GM15510 (cell line): Measurements from ENCODE around the gene ZCCHC24.

Source experiments
- POLR2A ChIP-seq: IDR thresholded peaks from 3 replicates; pipeline ENCODE4 v1.6.1; 2011; ENCODE audit warnings: borderline replicate concordance; ENCODE audit not compliant: insufficient read length; ENCODE audit errors: extremely low read depth

ZCCHC24 gene

DNA sequence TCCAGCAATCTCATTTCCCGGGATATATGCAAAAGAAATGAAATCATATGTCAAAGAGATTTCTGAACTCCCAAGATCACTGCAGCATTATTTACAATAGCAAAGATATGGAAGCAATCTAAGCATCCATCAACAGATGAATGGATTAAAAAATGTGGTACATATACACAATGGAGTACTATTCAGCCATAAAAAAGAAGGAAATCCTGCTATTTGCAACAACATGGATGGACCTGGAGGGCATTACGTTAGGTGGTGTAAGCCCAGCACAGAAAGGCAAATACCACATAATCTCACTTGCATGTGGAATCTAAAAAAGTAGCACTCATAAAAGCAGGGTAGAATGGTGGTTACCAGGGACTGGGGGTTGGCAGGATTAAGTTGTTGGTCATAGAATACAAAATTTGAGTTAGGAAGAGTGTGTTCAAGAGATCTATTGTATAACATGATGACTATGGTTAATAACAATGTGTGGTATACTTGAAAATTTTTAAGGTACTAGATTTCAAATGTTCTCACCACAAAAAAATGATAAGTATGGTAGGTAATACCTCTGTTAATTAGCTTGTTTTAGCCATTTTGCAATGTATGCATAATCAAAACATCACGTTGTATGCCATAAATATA is 34.0 kb upstream of the ZCCHC24 start:
- no peak for TF ChIP-seq POLR2A

DNA sequence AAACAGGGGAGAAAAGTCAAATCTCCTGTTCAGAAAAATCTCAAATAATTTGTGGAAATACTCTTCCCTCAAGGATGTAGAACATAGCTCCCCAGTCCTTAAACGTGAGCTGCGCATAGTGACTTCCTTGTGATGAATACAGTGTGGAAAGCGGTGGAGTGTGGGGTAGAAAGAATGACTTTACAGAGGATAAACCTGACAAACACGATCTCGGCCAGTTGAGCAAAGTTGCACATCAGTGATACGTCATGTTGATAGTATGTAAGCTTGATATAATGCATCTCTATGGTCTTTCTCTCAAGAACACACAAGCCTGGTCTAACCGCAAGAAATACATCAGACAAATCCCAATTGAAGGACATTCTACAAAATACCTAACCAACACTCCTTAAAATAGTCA is 32.0 kb upstream of the ZCCHC24 start:
- no peak for TF ChIP-seq POLR2A

DNA sequence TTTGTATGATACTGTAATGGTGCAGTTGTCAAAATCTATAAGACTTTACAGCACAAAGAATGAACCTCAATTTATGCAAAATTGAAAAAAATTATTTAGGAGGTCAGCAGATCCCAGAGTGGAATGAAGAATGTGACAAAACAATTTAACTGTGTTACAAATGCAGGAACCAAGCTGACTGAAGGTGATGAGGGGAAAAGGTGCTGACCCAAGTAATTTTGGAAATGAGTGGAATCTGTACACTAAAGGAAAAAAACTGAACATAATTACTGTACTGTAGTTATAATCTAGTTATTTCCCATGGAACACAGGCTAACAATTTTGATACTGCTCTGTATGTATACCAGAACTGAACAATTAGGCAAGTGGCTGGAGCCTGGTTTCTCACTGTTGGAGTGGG is 31.2 kb upstream of the ZCCHC24 start:
- no peak for TF ChIP-seq POLR2A

- TF ChIP-seq POLR2A, result no peak
Measured at GRCh38 chr10:79475877-79476276, 30.5 kb upstream of the ZCCHC24 start.

GRCh38 chr10:79475119-79475653 is 29.8 kb upstream of the ZCCHC24 start:
- TF ChIP-seq POLR2A, result no peak

- no peak for TF ChIP-seq POLR2A
Measured at GRCh38 chr10:79473496-79474095, 28.2 kb upstream of the ZCCHC24 start.

DNA sequence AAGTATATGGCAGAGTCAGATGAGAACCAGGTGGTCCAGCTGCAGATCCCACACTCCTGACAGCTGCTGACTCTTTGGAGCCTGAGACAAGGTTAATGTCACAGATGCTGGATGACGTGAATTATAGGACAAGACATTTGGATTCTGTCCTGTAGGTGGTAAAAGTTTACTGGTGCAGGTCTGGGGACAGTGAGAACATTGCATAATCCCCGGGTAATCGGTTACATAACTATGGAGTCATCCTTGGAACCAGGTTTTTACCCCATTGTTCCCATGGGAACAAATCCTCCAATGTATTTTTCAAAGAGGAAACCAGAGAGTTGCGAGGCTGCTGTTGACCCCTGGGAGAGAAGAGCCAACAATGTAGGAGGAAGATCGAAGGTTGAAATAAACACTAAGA is 27.5 kb upstream of the ZCCHC24 start:
- no peak for TF ChIP-seq POLR2A

GRCh38 chr10:79472449-79472848 is 27.0 kb upstream of the ZCCHC24 start:
- TF ChIP-seq POLR2A, result no peak

DNA sequence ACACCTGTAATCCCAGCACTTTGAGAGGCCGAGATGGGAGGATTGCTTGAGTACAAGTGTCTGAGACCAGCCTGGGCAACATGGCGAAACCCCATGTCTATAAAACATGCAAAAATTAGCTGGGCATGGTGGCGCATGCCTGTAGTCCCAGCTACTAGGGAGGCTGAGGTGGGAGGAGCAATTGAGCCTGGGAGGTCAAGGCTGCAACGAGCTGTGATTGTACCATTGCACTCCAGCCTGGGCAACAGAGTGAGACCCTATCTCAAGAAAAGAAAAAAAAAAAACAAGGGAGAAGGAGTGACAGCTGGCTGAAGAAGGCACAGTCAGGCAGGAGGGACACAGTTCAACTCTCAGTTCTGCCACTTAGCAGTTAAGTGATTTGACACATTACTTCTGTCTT is 26.4 kb upstream of the ZCCHC24 start:
- no peak for TF ChIP-seq POLR2A

GRCh38 chr10:79470096-79470495 is 24.7 kb upstream of the ZCCHC24 start:
- TF ChIP-seq POLR2A, result no peak

DNA sequence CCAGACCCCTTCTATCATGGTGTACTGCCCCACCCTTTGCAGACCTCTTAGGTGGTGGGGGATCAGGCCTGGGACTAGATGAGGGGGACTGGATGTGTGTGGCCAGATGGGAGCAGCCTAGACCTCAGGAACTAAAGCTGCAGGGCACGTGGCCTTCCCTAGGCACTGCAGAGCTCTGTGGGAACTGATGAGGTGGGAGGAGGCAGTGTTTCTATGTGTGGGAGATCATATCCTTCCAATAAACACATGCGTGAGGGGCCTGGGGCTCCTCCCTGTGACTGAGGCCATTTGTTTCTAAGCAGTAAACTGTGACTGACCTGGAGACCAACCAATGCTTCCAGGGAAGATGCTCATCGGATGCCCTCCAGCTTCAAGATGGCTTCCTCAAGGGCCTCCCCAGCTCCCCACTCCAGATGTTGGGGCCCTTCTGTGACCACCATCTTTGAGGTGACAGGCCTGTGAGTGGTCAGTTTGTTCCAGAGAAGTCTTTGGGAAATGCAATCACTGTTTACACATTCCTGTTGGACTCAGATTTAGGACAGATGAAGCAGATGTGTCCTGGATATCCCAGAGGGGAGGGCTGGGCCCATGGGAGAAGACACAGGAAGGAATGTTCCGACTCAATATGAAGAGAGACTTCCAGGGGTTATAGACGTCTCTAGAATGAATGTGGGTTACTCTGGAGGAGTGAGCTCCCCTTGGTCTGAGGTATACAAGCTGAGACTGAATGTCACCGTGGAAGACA is 23.6 kb upstream of the ZCCHC24 start:
- TF ChIP-seq POLR2A, result no peak

- TF ChIP-seq POLR2A, result no peak
Measured at GRCh38 chr10:79468015-79468560, 22.7 kb upstream of the ZCCHC24 start.

DNA sequence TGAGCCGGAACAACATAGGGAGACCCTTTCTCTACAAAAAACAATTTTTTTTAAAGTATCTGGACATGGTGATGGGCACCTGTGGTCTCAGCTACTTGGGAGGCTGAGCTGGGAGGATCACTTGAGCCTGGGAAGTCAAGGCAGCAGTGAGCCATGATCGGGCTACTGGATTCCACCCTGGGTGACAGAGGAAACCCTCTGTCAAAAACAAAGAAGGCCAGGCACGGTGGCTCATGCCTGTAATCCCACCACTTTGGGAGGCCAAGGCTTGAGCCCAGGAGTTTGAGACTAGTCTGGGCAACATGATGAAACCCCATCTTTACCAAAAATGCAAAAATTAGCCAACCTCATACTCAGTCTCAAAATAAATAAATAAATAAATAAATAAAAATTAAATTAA is 19.9 kb upstream of the ZCCHC24 start:
- TF ChIP-seq POLR2A, result no peak

DNA sequence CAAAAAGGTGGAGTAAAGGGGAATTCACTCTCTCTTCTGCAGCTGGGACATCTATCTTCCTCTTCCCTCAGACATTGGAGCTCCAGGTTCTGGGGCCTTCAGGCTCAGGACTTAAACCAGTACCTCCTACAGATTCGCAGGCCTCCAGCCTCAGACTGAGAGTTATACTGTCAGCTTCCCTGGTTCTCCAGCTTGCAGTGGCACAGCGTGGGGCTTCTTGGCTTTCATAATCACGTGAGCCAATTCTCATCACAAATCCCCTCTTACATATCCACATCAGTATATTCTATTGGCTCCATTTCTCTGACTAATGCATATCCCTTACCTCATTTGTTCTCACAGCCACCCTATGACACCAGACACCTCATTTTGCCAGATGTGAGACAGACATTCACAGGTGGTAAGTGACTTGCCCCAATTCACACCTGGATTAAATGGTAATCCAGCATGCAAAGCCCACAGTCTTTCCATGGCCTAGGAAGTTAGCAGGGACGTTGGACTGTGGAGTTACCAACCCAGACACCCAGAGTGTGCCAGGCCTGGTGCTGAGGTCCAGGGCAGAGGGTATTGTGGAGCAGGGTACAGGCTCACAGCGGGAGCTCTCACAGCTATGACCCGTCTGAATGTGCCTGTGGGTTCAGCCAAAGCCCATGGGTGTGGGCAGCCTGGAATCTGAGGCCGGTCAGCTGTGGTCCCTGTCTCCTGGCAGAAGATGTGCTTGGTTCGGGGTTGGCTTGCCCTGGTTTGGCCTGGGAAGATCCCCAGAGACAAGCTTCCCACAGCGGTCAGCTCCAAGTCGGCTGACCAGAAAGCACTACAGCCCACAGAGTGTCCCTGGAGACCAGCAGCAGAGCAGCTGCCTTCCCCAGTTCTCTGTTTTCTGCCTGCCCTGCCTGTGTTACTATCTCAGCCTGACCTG is 18.4 kb upstream of the ZCCHC24 start:
- TF ChIP-seq POLR2A, result no peak
